Mesothelial cell of epicardium (in vitro differentiated cells): Measurements from ENCODE around the gene DCTN1. TPM values are rescaled to one million over a fixed set of nuclear protein-coding genes. Genes with fewer than 3 reads are reported as not detected.

Source experiments
- DNase-seq, 2 experiments: peaks; one replicate each; pipeline ENCODE4 v3.0.0; 2021; ENCODE audit warnings: low spot score in 2 of 2; ENCODE audit not compliant: unreplicated experiment in 2 of 2
- H3K27ac Mint-ChIP-seq: 2 replicates; pipeline ENCODE4 v1.8.0; 2021; ENCODE audit warnings: mixed read lengths
- H3K27me3 Mint-ChIP-seq: 2 replicates; pipeline ENCODE4 v1.8.0; 2021; ENCODE audit warnings: low read depth, mixed read lengths
- H3K36me3 Mint-ChIP-seq: 2 replicates; pipeline ENCODE4 v1.8.0; 2021; ENCODE audit warnings: mixed read lengths
- H3K4me1 Mint-ChIP-seq: 2 replicates; pipeline ENCODE4 v1.8.0; 2021; ENCODE audit warnings: mixed read lengths
- H3K4me3 Mint-ChIP-seq: 2 replicates; pipeline ENCODE4 v1.8.0; 2021; ENCODE audit warnings: mild to moderate bottlenecking, moderate library complexity, mixed read lengths
- H3K9me3 Mint-ChIP-seq: 2 replicates; pipeline ENCODE4 v1.8.0; 2021; ENCODE audit warnings: mixed read lengths
- total RNA-seq: library from RNA; stranded (reverse); gene quantifications from 3 replicates; pipeline ENCODE4 v1.2.1, GENCODE V29; 2021
- TF ChIP-seq, protein P1 (sequence below): fragments of 200-600 bp; sonication (generic); IDR thresholded peaks from one replicate; pipeline ENCODE4 v1.5.0; 2021; ENCODE audit warnings: antibody characterized with exemption; ENCODE audit not compliant: unreplicated experiment

DCTN1 gene
- total RNA-seq, 1 donor from 2014 or later: 136 TPM

DNA sequence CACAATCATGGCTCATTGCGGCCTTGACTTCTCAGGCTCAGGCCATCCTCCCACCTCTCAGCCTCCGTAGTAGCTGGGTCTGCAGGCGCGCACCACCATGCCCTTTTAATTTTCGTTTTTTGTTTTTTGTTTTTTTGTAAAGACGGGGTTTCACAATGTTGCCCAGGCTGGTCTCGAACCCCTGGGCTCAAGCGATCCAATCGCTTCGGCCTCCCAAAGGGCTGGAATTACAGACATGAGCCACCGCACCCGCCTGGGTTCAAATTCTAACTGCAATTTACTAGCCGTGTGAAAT, 12.3 kb upstream of the DCTN1 start:
- peaks cover 5% of the 10 kb centered on the region for H3K27me3 Mint-ChIP-seq
- DNase-seq: no peak
- no peaks in the 10 kb centered on the region for H3K9me3 Mint-ChIP-seq
- H3K4me3 Mint-ChIP-seq: peak overlapping the region; percentile 95
- peaks cover 6% of the 10 kb centered on the region for H3K4me1 Mint-ChIP-seq
- TF ChIP-seq, protein P1, sequence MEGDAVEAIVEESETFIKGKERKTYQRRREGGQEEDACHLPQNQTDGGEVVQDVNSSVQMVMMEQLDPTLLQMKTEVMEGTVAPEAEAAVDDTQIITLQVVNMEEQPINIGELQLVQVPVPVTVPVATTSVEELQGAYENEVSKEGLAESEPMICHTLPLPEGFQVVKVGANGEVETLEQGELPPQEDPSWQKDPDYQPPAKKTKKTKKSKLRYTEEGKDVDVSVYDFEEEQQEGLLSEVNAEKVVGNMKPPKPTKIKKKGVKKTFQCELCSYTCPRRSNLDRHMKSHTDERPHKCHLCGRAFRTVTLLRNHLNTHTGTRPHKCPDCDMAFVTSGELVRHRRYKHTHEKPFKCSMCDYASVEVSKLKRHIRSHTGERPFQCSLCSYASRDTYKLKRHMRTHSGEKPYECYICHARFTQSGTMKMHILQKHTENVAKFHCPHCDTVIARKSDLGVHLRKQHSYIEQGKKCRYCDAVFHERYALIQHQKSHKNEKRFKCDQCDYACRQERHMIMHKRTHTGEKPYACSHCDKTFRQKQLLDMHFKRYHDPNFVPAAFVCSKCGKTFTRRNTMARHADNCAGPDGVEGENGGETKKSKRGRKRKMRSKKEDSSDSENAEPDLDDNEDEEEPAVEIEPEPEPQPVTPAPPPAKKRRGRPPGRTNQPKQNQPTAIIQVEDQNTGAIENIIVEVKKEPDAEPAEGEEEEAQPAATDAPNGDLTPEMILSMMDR: no peak
- H3K36me3 Mint-ChIP-seq: no peaks in the 10 kb centered on the region
- H3K27ac Mint-ChIP-seq: no peak overlapping the region

DNA sequence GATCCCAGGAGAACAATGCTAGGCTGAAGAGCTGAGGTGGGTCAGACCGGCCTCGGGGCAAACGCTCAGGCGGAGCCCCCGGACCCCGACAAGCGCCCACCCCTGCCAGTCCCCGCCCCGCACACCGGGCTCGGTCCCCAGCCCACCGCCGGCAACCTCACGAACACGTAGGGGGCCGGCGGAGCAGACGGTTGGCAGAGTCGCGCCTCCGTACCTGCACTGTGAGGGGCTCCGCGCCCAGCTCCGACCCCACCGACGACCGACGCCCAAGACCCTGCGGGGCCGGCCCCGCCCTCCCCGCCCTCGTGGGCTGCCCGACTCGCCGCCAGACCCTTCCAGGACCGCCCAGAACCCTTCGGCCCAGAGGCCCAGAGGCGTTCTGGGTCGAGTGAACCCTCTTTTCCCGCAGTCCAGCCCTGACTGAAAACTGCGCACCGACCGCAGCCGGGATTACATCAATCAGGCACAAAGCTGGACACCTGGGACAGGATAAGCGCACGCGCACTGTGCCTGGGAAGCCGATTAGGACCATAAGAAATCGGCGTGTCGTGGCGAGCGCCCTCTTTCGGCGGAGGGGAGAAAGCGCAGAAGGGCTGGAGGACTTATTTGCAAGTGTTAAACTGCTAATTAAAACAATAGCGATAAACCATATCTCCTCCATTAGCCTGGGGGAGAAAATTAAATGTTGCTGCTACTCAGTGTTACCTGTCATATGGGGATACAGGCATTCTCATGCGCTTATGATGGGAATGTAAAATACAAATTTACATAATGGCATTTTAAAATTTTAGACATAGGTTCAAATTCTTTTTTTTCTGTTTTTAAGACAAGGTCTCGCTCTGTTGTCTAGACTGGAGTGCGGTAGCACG, 11.7 kb upstream of the DCTN1 start:
- Mint-ChIP-seq H3K36me3 (no peaks in the 10 kb centered on the region), H3K4me3 (peak overlapping the region; percentile 95)
- DNase-seq: peak; percentile 88 to 95

DNA sequence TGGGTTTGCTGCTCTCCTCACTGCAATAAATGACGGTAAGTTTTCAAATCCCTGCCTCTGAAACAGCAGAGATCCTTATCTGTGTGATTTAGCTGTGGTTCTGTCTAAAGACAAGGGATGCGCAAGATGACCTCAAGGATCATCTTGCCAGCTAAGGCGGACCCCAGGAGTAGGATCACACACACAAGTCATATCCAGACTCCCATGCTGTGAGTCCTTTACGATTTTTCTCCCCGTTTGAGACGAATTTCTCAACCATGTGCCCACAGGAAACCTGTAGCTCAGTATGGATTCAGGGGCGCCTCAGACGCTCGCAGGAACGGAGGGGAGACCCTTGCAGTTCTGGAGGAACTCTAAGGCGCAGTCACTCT, 11.1 kb upstream of the DCTN1 start:
- DNase-seq: no peak
- H3K9me3 Mint-ChIP-seq: no peaks in the 10 kb centered on the region

More for the DNA sequence above, 11.7 kb upstream of the DCTN1 start:
- TF ChIP-seq, protein P1: peak; percentile 94
- H3K27ac Mint-ChIP-seq: peak overlapping the region; percentile 100
- H3K9me3 Mint-ChIP-seq: no peaks in the 10 kb centered on the region
- peaks cover 6% of the 10 kb centered on the region for H3K4me1 Mint-ChIP-seq
- H3K27me3 Mint-ChIP-seq: peaks cover 5% of the 10 kb centered on the region

DNA sequence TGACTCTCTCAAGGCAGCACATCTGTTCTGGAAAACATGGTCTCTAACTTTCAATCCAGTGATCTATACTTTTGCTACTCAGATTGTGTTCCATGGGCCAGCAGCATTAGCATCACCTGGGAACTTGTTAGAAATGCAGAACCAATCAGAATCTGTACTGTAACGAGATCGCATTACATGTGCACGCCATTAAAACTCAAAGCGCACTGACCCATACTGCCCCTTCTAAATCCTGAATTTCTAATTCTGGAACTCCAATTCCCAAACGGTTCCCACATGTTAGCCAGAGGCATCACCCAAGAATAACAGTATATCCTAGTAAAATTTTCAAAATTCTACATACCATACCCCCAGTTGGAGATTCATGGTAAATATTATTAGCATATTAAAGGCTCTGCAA, 10.5 kb upstream of the DCTN1 start:
- H3K4me1 Mint-ChIP-seq: peaks cover 6% of the 10 kb centered on the region
- no peak for DNase-seq
- H3K9me3 Mint-ChIP-seq: no peaks in the 10 kb centered on the region
- H3K27ac Mint-ChIP-seq: no peak overlapping the region
- TF ChIP-seq, protein P1: no peak
- H3K36me3 Mint-ChIP-seq: no peaks in the 10 kb centered on the region
- peak overlapping the region; percentile 95 for H3K4me3 Mint-ChIP-seq
- H3K27me3 Mint-ChIP-seq: peaks cover 5% of the 10 kb centered on the region

More for the DNA sequence above, 11.1 kb upstream of the DCTN1 start:
- Mint-ChIP-seq H3K27me3 (peaks cover 5% of the 10 kb centered on the region), H3K4me1 (peaks cover 6% of the 10 kb centered on the region), H3K27ac (peak overlapping the region; percentile 95), H3K36me3 (no peaks in the 10 kb centered on the region), H3K4me3 (peak overlapping the region; percentile 95)
- TF ChIP-seq, protein P1: no peak

DNA sequence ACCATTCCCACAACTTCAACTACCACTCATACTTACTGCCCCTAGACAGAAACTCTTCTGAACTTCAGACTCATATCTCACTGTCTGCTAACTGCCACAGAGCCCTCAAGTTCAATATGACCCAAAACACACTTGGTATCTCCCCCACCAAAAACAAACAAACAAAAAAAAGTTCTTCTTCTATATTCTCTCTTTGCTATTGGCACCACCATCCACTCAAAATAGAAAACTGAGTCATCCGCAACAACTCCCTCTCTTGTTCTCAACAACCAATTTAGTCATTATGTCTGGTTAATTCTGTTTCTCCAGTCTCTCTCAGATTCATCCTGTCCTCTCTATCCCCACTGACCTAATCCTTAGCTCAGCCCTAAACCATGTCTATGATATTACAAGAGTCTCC, 7.2 kb upstream of the DCTN1 start:
- no peaks in the 10 kb centered on the region for H3K36me3 Mint-ChIP-seq
- no peak for DNase-seq
- H3K27me3 Mint-ChIP-seq: no peaks in the 10 kb centered on the region
- peaks cover 5% of the 10 kb centered on the region for H3K4me1 Mint-ChIP-seq
- no peaks in the 10 kb centered on the region for H3K9me3 Mint-ChIP-seq
- H3K27ac Mint-ChIP-seq: no peak overlapping the region
- H3K4me3 Mint-ChIP-seq: no peak overlapping the region
- TF ChIP-seq, protein P1: no peak

DNA sequence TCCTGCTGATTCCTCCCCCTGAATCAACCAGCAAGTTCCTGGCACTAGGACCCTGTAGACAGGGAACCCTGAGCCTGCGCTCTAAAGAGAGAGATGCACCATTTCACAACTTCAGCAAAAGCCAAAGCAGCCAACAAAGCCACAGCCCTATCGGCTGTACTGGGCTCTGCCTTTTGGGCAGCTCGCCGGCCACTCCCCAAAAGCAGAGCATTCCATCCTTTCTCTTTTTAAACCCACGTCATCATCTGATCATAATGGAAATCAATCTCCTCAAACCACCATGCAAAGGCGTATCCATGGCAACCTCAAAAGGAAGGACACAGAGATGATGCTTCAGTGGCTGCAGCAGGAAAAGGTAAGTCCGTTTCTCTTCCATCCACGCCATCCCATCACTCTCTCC, 5.3 kb upstream of the DCTN1 start:
- Mint-ChIP-seq H3K4me3 (no peak overlapping the region), H3K27ac (no peak overlapping the region), H3K36me3 (no peaks in the 10 kb centered on the region), H3K9me3 (no peaks in the 10 kb centered on the region), H3K27me3 (no peaks in the 10 kb centered on the region), H3K4me1 (peaks cover 2% of the 10 kb centered on the region)
- TF ChIP-seq, protein P1: no peak
- DNase-seq: no peak
